MM.1S (cell line): ENCODE data around the gene WIPF2.

Source experiments
- DNase-seq: peaks from one replicate; pipeline ENCODE4 v3.0.0-alpha.2; 2015
- H2AFZ ChIP-seq: fragments of 300-600 bp; sonication (generic); 2 replicates; pipeline ENCODE4 v1.6.0; 2016; ENCODE audit warnings: antibody characterized with exemption, low read length
- H3F3A ChIP-seq: fragments of 300-600 bp; sonication (generic); 2 replicates; pipeline ENCODE4 v1.6.1; 2016; ENCODE audit warnings: mild to moderate bottlenecking, antibody characterized with exemption, low read length, moderate library complexity, mixed read lengths; ENCODE audit not compliant: insufficient read depth
- H3K27ac ChIP-seq: fragments of 300-600 bp; sonication (generic); 2 replicates; pipeline ENCODE4 v1.5.1; 2016; ENCODE audit warnings: mild to moderate bottlenecking, low read length
- H3K27me3 ChIP-seq: fragments of 300-600 bp; sonication (generic); replicated peaks from 2 replicates; pipeline ENCODE4 v1.6.0; 2016; ENCODE audit warnings: low read length; ENCODE audit not compliant: insufficient read depth
- H3K36me3 ChIP-seq: fragments of 300-600 bp; sonication (generic); replicated peaks from 2 replicates; pipeline ENCODE4 v1.6.1; 2016; ENCODE audit warnings: mild to moderate bottlenecking, low read length, mixed read lengths; ENCODE audit not compliant: insufficient read depth
- H3K4me1 ChIP-seq: fragments of 300-600 bp; sonication (generic); 2 replicates; pipeline ENCODE4 v1.6.1; 2016; ENCODE audit warnings: low read length, mixed read lengths
- H3K4me2 ChIP-seq: fragments of 300-600 bp; sonication (generic); 2 replicates; pipeline ENCODE4 v1.6.0; 2016; ENCODE audit warnings: low read depth, low read length
- H3K4me3 ChIP-seq: fragments of 300-600 bp; sonication (generic); 2 replicates; pipeline ENCODE4 v1.5.1; 2016; ENCODE audit warnings: low read length, mixed read lengths
- H3K79me2 ChIP-seq: fragments of 300-600 bp; sonication (generic); 2 replicates; pipeline ENCODE4 v1.6.1; 2016; ENCODE audit warnings: mixed run types, low read length, mixed read lengths
- H3K9ac ChIP-seq: fragments of 300-600 bp; sonication (generic); 2 replicates; pipeline ENCODE4 v1.6.1; 2016; ENCODE audit warnings: low read length, mixed read lengths
- H3K9me2 ChIP-seq: fragments of 300-600 bp; sonication (generic); replicated peaks from 2 replicates; pipeline ENCODE4 v1.6.1; 2016; ENCODE audit warnings: mild to moderate bottlenecking, low read length, mixed read lengths; ENCODE audit not compliant: insufficient read depth
- H3K9me3 ChIP-seq: fragments of 300-600 bp; sonication (generic); replicated peaks from 2 replicates; pipeline ENCODE4 v1.6.1; 2016; ENCODE audit warnings: mild to moderate bottlenecking, low read length, mixed read lengths; ENCODE audit not compliant: insufficient read depth
- H4K20me1 ChIP-seq: fragments of 300-600 bp; sonication (generic); 2 replicates; pipeline ENCODE4 v1.6.1; 2016; ENCODE audit warnings: mild to moderate bottlenecking, low read length, moderate library complexity, mixed read lengths; ENCODE audit not compliant: insufficient read depth
- EZH2 ChIP-seq: fragments of 300-600 bp; sonication (generic); optimal IDR thresholded peaks from 2 replicates; pipeline ENCODE3; 2017; ENCODE audit warnings: low read depth, mild to moderate bottlenecking, antibody characterized with exemption, low read length, mixed read lengths
- EZH2phosphoT487 ChIP-seq: fragments of 300-600 bp; sonication (generic); IDR thresholded peaks from 2 replicates; pipeline ENCODE4 v1.6.1; 2018; ENCODE audit warnings: antibody characterized with exemption, low read length
- TF ChIP-seq, protein P1 (sequence below): fragments of 300-600 bp; sonication (generic); IDR thresholded peaks from 2 replicates; pipeline ENCODE4 v1.5.1; 2016; ENCODE audit warnings: antibody characterized with exemption, low read length, mixed read lengths

WIPF2 gene

DNA sequence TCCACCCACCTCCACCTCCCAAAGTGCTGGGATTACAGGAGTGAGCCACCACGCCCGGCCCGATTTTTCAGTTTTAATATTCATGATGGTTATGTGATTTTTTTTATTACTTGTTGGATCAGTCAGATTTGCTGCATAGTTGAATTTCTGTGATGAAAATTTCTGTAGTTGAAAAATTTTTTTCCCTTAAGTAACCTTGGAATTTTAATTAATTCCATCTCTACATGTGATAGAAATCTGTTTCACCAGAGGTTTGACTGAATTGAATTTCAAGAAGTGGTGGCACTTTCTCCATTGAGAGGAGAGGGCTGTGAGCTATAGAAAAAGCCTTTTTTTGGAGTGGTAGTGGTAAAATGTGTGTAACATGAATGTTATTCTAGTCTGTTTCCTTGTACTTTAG is 24.7 kb downstream of the WIPF2 start:
- Histone ChIP-seq H3K4me1 (no peaks in the 10 kb centered on the region), H2AFZ (no peak overlapping the region), H3K9ac (no peak overlapping the region), H3K9me2 (no peaks in the 10 kb centered on the region), H4K20me1 (no peaks in the 10 kb centered on the region), H3K27me3 (no peaks in the 10 kb centered on the region), H3K9me3 (no peaks in the 10 kb centered on the region), H3K4me3 (no peak overlapping the region), H3K36me3 (no peaks in the 10 kb centered on the region), H3K4me2 (no peak overlapping the region), H3F3A (no peaks in the 10 kb centered on the region), H3K27ac (no peak overlapping the region), H3K79me2 (peaks cover 53% of the 10 kb centered on the region)
- TF ChIP-seq EZH2phosphoT487 (no peak), EZH2 (no peak)
- TF ChIP-seq, protein P1, sequence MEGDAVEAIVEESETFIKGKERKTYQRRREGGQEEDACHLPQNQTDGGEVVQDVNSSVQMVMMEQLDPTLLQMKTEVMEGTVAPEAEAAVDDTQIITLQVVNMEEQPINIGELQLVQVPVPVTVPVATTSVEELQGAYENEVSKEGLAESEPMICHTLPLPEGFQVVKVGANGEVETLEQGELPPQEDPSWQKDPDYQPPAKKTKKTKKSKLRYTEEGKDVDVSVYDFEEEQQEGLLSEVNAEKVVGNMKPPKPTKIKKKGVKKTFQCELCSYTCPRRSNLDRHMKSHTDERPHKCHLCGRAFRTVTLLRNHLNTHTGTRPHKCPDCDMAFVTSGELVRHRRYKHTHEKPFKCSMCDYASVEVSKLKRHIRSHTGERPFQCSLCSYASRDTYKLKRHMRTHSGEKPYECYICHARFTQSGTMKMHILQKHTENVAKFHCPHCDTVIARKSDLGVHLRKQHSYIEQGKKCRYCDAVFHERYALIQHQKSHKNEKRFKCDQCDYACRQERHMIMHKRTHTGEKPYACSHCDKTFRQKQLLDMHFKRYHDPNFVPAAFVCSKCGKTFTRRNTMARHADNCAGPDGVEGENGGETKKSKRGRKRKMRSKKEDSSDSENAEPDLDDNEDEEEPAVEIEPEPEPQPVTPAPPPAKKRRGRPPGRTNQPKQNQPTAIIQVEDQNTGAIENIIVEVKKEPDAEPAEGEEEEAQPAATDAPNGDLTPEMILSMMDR, result no peak
- DNase-seq, result no peak

DNA sequence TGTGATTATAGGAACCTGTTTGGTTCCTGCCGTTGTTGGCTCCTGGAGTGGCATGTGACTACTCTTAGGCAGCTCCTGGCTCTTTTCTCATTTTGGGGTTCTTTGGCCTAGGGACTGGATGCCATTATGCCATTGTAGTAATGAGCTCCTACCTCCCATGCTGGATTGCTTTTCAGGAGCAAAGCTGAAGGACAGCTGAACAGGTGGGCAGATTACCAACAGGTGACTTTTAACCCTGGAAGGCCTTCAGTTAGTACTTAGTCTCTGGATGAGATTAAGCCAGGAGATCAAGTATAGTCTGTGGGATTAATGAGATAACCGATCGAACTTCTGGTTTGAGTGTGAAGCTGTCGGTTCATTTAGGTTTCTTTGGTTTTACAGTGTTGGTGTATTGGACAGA is 25.2 kb downstream of the WIPF2 start:
- Histone ChIP-seq H3K9me2 (no peaks in the 10 kb centered on the region), H3K4me1 (no peaks in the 10 kb centered on the region), H3K4me3 (no peak overlapping the region), H3F3A (no peaks in the 10 kb centered on the region), H3K27me3 (no peaks in the 10 kb centered on the region), H2AFZ (no peak overlapping the region), H3K27ac (no peak overlapping the region), H3K36me3 (no peaks in the 10 kb centered on the region), H4K20me1 (no peaks in the 10 kb centered on the region), H3K9ac (no peak overlapping the region), H3K4me2 (no peak overlapping the region), H3K9me3 (no peaks in the 10 kb centered on the region), H3K79me2 (peaks cover 58% of the 10 kb centered on the region)
- no peak for DNase-seq
- TF ChIP-seq, protein P1, result no peak
- TF ChIP-seq EZH2phosphoT487 (no peak), EZH2 (no peak)

DNA sequence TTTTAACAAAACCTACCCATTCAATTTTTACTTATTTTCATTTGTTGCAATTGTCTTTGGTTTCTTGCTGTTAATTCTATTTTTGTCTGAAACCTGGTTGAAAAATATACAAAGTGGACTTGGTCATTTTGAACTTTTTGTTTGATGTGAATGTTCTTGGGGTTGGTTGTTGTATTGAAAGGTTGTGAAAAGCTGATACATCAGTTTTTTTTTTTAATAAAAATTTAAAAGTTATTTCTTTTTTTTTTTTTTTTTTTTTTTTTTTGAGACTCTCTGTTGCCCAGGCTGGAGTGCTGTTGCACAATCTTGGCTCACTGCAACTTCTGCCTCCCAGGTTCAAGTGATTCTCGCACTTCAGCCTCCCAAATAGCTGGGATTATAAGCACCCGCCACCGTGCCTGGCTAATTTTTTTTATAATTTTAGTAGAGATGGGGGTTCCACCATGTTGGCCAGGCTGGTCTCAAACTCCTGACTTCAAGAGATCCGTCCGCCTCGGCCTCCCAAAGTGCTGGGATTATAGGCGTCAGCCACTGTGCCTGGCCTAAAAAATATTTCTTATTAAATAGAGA is 28.9 kb downstream of the WIPF2 start:
- Histone ChIP-seq H3K79me2 (peaks cover 56% of the 10 kb centered on the region), H3K4me2 (no peak overlapping the region)
- no peak for DNase-seq

More for the DNA sequence above, 28.9 kb downstream of the WIPF2 start:
- no peaks in the 10 kb centered on the region for H3K27me3 ChIP-seq
- no peaks in the 10 kb centered on the region for H3F3A ChIP-seq
- no peak overlapping the region for H3K9ac ChIP-seq
- no peaks in the 10 kb centered on the region for H4K20me1 ChIP-seq
- H3K9me3 ChIP-seq, result no peaks in the 10 kb centered on the region
- no peaks in the 10 kb centered on the region for H3K36me3 ChIP-seq
- no peak overlapping the region for H3K4me3 ChIP-seq
- H3K9me2 ChIP-seq, result no peaks in the 10 kb centered on the region
- TF ChIP-seq, protein P1, result no peak
- no peak for TF ChIP-seq EZH2
- H3K27ac ChIP-seq, result no peak overlapping the region
- no peaks in the 10 kb centered on the region for H3K4me1 ChIP-seq
- H2AFZ ChIP-seq, result no peak overlapping the region
